Upper lobe of right lung (tissue), 1 donor: ENCODE data around the gene TRIM59. TPM values are rescaled to one million over a fixed set of nuclear protein-coding genes. Genes with fewer than 3 reads are reported as not detected.

Experiments used
- ATAC-seq: fragments of 200-7000 bp; cut with Tn5 transposase; one replicate; pipeline ENCODE4 v1.9.1; 2020; ENCODE audit warnings: mild to moderate bottlenecking, moderate library complexity
- DNase-seq: peaks from one replicate; pipeline ENCODE4 v3.0.0-alpha.2; 2020
- H3K27ac ChIP-seq: fragments of 200-600 bp; one replicate; pipeline ENCODE4 v1.8.0; 2022
- H3K27me3 ChIP-seq: fragments of 200-600 bp; one replicate; pipeline ENCODE4 v1.8.0; 2022; ENCODE audit warnings: mild to moderate bottlenecking
- H3K36me3 ChIP-seq: fragments of 200-600 bp; one replicate; pipeline ENCODE4 v1.8.0; 2022
- H3K4me1 ChIP-seq: fragments of 200-600 bp; one replicate; pipeline ENCODE4 v1.8.0; 2022
- H3K4me3 ChIP-seq: fragments of 200-600 bp; one replicate; pipeline ENCODE4 v1.8.0; 2022; ENCODE audit warnings: mild to moderate bottlenecking
- H3K9me3 ChIP-seq: fragments of 200-600 bp; one replicate; pipeline ENCODE4 v1.8.0; 2022
- intact Hi-C: fragments of 100-400 bp; cut with DNase I; formaldehyde crosslinking; loops from one replicate; pipeline ENCODE4 v1.11.0; 2022
- total RNA-seq: library from RNA; stranded (reverse); fragmentation: NEBNext Ultra II Directional; extraction: Animal tissue kit (Norgen Biotek cat#: 25700); gene quantifications from one replicate; pipeline ENCODE4 v1.2.1, GENCODE V29; 2021
- TF ChIP-seq, protein P1 (sequence below): fragments of 200-600 bp; IDR thresholded peaks from one replicate; pipeline ENCODE4 v1.8.0; 2022; ENCODE audit warnings: antibody characterized with exemption
- donor health status: DM: no; HTN: yes; CAD: no; lungs with severe emphysema.

TRIM59 gene
- total RNA-seq, 1 donor from 2014 or later: 4.5 TPM

DNA sequence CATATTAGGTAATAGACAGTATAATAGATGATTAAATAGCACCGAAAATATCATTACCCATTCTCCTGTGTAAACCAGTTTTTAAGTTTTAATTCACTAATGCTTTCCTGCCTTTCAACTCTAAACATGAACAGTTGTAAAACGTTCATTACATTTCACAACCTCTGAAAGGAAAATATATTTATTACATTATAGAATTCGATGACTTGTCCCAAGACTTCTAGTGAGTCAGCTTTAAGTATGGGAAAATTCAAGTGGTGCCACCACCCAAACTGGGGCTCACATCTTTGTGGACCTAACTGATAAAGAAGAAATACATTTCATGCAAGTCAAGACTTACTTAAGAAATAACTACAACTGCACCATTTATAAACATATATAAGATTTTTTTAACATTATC lies 2.0 kb downstream of the TRIM59 start:
- H3K9me3 ChIP-seq: no peaks in the 10 kb centered on the region
- no peak overlapping the region for H3K27ac ChIP-seq
- H3K36me3 ChIP-seq: no peaks in the 10 kb centered on the region
- no peaks in the 10 kb centered on the region for H3K27me3 ChIP-seq
- DNase-seq (no peak), ATAC-seq (no peak)
- peaks cover 6% of the 10 kb centered on the region for H3K4me1 ChIP-seq
- TF ChIP-seq, protein P1, sequence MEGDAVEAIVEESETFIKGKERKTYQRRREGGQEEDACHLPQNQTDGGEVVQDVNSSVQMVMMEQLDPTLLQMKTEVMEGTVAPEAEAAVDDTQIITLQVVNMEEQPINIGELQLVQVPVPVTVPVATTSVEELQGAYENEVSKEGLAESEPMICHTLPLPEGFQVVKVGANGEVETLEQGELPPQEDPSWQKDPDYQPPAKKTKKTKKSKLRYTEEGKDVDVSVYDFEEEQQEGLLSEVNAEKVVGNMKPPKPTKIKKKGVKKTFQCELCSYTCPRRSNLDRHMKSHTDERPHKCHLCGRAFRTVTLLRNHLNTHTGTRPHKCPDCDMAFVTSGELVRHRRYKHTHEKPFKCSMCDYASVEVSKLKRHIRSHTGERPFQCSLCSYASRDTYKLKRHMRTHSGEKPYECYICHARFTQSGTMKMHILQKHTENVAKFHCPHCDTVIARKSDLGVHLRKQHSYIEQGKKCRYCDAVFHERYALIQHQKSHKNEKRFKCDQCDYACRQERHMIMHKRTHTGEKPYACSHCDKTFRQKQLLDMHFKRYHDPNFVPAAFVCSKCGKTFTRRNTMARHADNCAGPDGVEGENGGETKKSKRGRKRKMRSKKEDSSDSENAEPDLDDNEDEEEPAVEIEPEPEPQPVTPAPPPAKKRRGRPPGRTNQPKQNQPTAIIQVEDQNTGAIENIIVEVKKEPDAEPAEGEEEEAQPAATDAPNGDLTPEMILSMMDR: no peak
- no peak overlapping the region for H3K4me3 ChIP-seq
- intact Hi-C loops: no loop called here

DNA sequence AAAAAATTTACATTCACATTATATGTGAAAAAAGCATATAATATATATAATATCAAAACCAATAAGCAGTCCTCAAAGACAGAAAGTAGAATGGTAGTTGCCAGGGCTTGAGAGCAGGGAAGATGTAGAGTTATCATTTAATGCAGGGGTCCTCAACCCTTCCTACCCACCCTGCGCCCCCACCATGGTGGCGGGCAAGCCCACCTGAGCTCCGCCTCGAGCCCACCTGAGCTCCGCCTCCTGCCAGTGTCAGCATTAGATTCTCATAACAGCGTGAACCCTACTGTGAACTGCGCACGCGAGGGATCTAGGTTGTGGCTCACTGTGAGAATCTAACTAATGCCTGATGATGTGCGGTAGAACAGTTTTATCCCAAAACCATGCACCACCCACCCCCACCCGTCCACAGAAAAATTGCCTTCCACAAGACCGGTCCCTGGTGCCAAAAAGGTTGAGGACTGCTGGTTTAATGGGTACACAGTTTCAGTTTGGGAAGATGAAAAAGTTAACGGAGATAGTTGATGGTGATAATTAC lies 3.0 kb downstream of the TRIM59 start:
- Histone ChIP-seq H3K27me3 (no peaks in the 10 kb centered on the region), H3K9me3 (no peaks in the 10 kb centered on the region), H3K36me3 (no peaks in the 10 kb centered on the region), H3K4me1 (peaks cover 6% of the 10 kb centered on the region), H3K4me3 (no peak overlapping the region), H3K27ac (no peak overlapping the region)
- ATAC-seq: no peak
- TF ChIP-seq, protein P1: no peak
- DNase-seq: no peak
- intact Hi-C loops: no loop called here

DNA sequence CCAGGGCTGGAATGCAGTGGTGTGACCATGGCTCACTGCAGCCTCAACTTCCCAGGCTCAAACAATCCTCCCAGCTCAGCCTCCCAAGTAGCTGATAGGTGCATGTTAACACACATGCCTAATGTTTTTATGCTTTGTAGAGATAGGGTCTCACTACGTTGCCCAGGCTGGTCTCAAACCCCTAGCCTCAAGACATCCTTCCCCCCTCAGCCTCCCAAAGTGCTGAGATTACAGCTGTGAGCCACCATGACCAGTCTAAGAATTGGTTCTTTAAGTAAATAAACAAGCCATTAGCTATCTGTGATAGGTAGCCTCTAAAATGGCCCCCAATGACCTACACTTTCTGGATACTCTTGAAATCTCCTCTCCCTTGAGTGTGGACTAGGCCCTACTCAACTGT lies 3.7 kb downstream of the TRIM59 start:
- Histone ChIP-seq H3K27me3 (no peaks in the 10 kb centered on the region), H3K9me3 (no peaks in the 10 kb centered on the region), H3K36me3 (no peaks in the 10 kb centered on the region), H3K4me3 (no peak overlapping the region), H3K27ac (no peak overlapping the region), H3K4me1 (peaks cover 6% of the 10 kb centered on the region)
- TF ChIP-seq, protein P1: no peak
- intact Hi-C loops: no loop called here
- no peak for DNase-seq
- ATAC-seq: no peak

DNA sequence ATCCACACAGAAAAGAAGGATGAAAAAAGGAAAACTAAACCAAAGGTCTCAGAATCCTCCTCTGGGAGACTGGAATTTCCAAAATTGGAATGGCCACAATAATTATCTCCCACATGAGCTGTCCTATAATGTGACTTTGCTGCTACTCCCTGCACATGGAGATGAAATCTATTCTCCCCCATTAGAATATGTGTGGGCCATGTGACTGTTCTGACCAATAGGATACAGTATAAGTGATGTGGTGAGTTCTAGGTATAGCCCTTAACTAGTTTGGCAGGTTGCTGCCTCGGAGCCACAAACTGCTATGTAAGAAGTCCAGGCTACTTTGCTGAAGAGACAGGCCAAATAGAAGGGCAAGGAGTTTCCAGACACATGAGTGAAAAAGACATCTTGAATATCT lies 5.2 kb downstream of the TRIM59 start:
- ATAC-seq: no peak
- no peak overlapping the region for H3K27ac ChIP-seq
- intact Hi-C loops: no loop called here

DNA sequence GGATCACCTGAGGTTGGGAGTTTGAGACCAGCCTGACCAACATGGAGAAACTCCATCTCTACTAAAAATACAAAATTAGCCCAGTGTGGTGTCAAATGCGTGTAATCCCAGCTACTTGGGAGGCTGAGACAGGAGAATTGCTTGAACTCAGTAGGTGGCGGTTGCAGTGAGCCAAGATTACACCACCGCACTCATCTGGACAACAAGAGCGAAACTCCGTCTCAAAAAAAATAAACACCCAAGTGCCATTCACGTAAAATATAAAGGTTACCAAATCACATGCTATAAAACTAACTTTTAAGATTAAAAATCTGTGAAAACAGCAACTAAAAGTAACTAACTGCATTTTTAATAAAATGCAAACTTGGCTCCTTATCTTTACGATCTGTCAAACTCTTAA lies 8.9 kb downstream of the TRIM59 start:
- no peak for DNase-seq
- Histone ChIP-seq H3K9me3 (no peaks in the 10 kb centered on the region), H3K4me1 (no peaks in the 10 kb centered on the region), H3K27ac (no peak overlapping the region), H3K36me3 (no peaks in the 10 kb centered on the region), H3K4me3 (no peak overlapping the region), H3K27me3 (no peaks in the 10 kb centered on the region)
- intact Hi-C loops: no loop called here
- ATAC-seq: no peak
- TF ChIP-seq, protein P1: no peak

More for the DNA sequence above, 5.2 kb downstream of the TRIM59 start:
- no peaks in the 10 kb centered on the region for H3K9me3 ChIP-seq
- TF ChIP-seq, protein P1: no peak
- H3K36me3 ChIP-seq: no peaks in the 10 kb centered on the region
- H3K27me3 ChIP-seq: no peaks in the 10 kb centered on the region
- H3K4me1 ChIP-seq: no peaks in the 10 kb centered on the region
- no peak overlapping the region for H3K4me3 ChIP-seq
- no peak for DNase-seq

DNA sequence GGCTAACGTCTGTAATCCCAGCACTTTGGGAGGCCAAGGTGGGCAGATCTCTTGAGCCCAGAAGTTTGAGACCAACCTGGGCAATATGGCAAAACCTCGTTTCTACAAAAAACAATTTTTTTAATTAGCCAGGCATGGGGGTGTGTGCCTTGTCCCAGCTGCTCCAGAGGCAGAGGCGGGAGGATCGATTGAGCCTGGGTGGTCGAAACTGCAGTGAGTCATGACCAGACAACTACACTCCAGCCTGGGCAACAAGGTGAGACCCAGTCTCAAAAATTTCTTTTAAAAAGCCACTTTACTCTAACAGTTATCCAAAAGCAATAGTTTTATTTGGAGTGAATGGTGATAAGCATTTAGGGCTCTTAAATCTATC lies 12.5 kb downstream of the TRIM59 start:
- Histone ChIP-seq H3K27ac (no peak overlapping the region), H3K4me1 (no peaks in the 10 kb centered on the region), H3K36me3 (peaks cover 26% of the 10 kb centered on the region), H3K9me3 (no peaks in the 10 kb centered on the region), H3K4me3 (no peak overlapping the region), H3K27me3 (no peaks in the 10 kb centered on the region)
- ATAC-seq (no peak), DNase-seq (no peak)
- intact Hi-C loops: no loop called here
- TF ChIP-seq, protein P1: no peak
